Measurements from ENCODE around the gene WDR93.

- TF ChIP-seq TCF12 (IDR thresholded peaks at IDR 0.05; ENCODE audit: low read depth): no peak
- TF ChIP-seq EP300 (IDR thresholded peaks at IDR 0.05; ENCODE audit: borderline replicate concordance): no peak
- TF ChIP-seq TAF1 (IDR thresholded peaks at IDR 0.05; ENCODE audit: low read depth): no peak
- TF ChIP-seq FOXM1 (IDR thresholded peaks at IDR 0.05; ENCODE audit: borderline replicate concordance, low read depth): no peak
- no peak for TF ChIP-seq CEBPB (IDR thresholded peaks at IDR 0.05)
- TF ChIP-seq CREB1 (IDR thresholded peaks at IDR 0.05; ENCODE audit: low read depth): no peak
- TF ChIP-seq NFIC (IDR thresholded peaks at IDR 0.05): no peak
- no peak for TF ChIP-seq YY1 (IDR thresholded peaks at IDR 0.05; ENCODE audit: low read depth)
- TF ChIP-seq RAD21 (IDR thresholded peaks at IDR 0.05; ENCODE audit: low read depth): no peak
- no peak for TF ChIP-seq REST (IDR thresholded peaks at IDR 0.05; ENCODE audit: low read depth)
These were observed 77.5 kb downstream of the WDR93 start for GRCh38 chr15:89768071-89768500.
